Muscle layer of colon (tissue), 2 donors: ENCODE data around the gene RMND5B.
"Not testable (repeated sequence)": the region's sequence is repeated elsewhere in the genome, so short reads cannot be mapped to it uniquely, and the experiment has no call there.

Source experiments
- H3K27ac ChIP-seq: one replicate; pipeline ENCODE4 v1.7.0; 2013; ENCODE audit warnings: low read depth, mild to moderate bottlenecking, low read length, moderate library complexity
- H3K27me3 ChIP-seq, 2 donors: one replicate each; pipeline ENCODE4 v1.7.0; 2013; ENCODE audit warnings: low read length in 2 of 2, mild to moderate bottlenecking in 2 of 2; ENCODE audit not compliant: insufficient read depth in 2 of 2, control insufficient read depth in 1 of 2
- H3K36me3 ChIP-seq: one replicate; pipeline ENCODE4 v1.7.0; 2013; ENCODE audit warnings: mild to moderate bottlenecking, low read length; ENCODE audit not compliant: insufficient read depth
- H3K4me1 ChIP-seq: one replicate; pipeline ENCODE4 v1.7.0; 2013; ENCODE audit warnings: mild to moderate bottlenecking, low read length; ENCODE audit not compliant: insufficient read depth
- H3K4me3 ChIP-seq, 2 donors: one replicate each; pipeline ENCODE4 v1.7.0; 2013; ENCODE audit warnings: low read length in 2 of 2, low read depth in 1 of 2, mild to moderate bottlenecking in 1 of 2, moderate library complexity in 1 of 2
- H3K9ac ChIP-seq: one replicate; pipeline ENCODE4 v1.7.0; 2013; ENCODE audit warnings: low read length
- H3K9me3 ChIP-seq: one replicate; pipeline ENCODE4 v1.7.0; 2013; ENCODE audit warnings: mild to moderate bottlenecking, low read length
- donor health status: abdominal sarcoma.
- donor health status: Adenocarcinoma of cecum.

Gene RMND5B, protein sequence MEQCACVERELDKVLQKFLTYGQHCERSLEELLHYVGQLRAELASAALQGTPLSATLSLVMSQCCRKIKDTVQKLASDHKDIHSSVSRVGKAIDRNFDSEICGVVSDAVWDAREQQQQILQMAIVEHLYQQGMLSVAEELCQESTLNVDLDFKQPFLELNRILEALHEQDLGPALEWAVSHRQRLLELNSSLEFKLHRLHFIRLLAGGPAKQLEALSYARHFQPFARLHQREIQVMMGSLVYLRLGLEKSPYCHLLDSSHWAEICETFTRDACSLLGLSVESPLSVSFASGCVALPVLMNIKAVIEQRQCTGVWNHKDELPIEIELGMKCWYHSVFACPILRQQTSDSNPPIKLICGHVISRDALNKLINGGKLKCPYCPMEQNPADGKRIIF

DNA sequence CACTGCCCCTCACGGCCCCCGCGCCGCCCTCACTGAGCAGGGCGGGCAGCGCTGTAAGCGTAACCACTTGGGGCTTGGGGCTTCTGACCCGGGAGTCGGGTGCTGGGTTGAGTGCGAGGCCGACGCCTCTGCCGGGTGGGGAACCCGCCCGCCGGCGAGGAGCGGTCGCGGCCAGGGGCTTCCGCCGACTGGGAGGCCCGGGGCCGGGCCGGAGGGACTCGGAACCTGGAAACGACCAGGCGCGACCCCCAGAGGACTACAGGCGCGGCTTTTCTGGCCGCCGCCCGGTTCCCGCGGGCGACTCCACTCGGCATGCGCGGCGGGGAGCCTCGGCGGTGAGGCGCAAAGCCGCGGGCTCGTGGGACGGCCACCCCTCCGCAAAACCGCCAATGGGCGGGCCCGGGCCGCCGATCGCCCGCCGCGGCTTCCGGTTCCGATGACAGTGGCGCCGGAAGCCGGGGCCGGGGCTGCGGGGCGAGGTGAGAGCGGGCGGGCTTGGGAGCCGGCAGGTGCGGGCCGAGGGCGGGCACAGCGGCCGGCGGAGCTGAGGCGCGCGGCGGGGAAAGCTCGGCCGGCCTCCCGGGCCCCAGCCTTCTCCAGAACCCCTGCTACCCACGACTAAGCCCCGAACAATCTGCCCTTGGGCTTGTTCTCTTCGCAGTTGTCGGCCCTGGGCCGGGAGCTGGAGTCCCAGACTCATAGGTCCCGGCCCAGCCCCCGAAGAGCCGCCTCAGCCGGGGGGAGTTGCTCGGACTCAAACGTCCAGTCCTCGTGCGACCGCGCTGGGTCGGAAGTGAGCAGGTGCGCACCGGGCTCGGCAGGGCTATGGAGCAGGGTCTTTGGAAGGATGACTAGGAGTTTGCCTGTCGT, at the start of gene RMND5B:
Gene RMND5B (plus strand): TSS at position 439 of the 870 bp plus-strand sequence. CDS start 7,106 bp downstream, outside the sequence.
- Histone ChIP-seq H3K27me3 (no peaks in the 10 kb centered on the region), H3K9me3 (no peaks in the 10 kb centered on the region), H3K4me3 (peak within 1 kb of the TSS; percentile 74 to 97), H3K27ac (peak within 1 kb of the TSS; percentile 92), H3K36me3 (peaks cover 14% of the 10 kb centered on the region), H3K4me1 (peaks cover 11% of the 10 kb centered on the region), H3K9ac (peak within 1 kb of the TSS; percentile 68)

- no peaks in the 10 kb centered on the region for H3K4me1 ChIP-seq
- no peaks in the 10 kb centered on the region for H3K36me3 ChIP-seq
- H3K9ac ChIP-seq = no peak overlapping the region
- no peak overlapping the region for H3K4me3 ChIP-seq
- no peak overlapping the region for H3K27ac ChIP-seq
- no peaks in the 10 kb centered on the region for H3K9me3 ChIP-seq
- H3K27me3 ChIP-seq = peaks cover 0 to 7% of the 10 kb centered on the region in 2 donors
Measured at GRCh38 chr5:178081571-178082243, 49.1 kb upstream of the RMND5B start.

DNA sequence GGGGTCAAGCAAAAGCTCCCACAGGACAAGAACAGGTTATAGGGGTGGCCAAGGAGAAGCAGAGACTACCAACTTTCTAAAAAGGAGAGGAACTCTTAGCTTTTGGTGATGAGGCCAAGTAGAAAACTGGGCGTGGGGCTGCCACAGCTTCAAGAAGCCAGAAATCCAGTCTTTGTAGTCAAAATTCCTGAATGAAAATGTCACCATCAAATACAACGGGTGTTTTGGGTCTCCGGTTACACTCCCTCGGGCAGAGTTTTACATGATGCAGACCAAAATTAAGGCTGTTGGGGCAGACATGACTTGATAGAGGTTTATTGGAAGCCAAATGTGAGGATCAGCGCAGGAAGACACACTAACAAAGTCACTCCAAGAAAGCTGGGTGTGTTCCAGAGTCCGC, 46.9 kb upstream of the RMND5B start:
- no peak overlapping the region for H3K27ac ChIP-seq

GRCh38 chr5:178085316-178085715, 45.5 kb upstream of the RMND5B start:
- H3K9me3 ChIP-seq = no peaks in the 10 kb centered on the region
- H3K27me3 ChIP-seq = peaks cover 0 to 7% of the 10 kb centered on the region in 2 donors
- no peaks in the 10 kb centered on the region for H3K36me3 ChIP-seq
- no peaks in the 10 kb centered on the region for H3K4me1 ChIP-seq
- no peak overlapping the region for H3K27ac ChIP-seq
- no peak overlapping the region for H3K9ac ChIP-seq
- H3K4me3 ChIP-seq = no peak overlapping the region

More for the DNA sequence above, 46.9 kb upstream of the RMND5B start:
- Histone ChIP-seq H3K9me3 (no peaks in the 10 kb centered on the region), H3K4me1 (no peaks in the 10 kb centered on the region), H3K36me3 (no peaks in the 10 kb centered on the region), H3K4me3 (no peak overlapping the region), H3K27me3 (peaks cover 0 to 7% of the 10 kb centered on the region in 2 donors), H3K9ac (no peak overlapping the region)

DNA sequence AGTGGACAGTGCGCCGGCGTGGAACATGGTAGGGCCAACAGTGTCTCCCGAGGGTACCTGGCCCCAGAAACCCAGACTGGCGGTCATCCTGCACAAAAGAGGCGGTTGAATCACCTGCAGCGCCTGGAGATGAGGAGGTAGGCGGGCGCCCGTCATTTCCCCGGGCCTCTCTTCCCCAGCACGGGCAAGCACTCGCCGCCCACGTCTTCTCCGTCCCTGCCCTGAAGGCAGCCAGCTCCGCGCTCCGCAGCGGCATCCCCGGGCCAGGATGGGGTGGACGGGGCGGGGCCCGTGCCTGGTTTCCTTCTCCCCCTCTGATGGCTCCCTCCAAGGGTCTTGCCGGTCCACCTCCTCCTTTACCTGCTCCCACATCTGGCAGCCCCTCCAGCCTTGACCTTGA, 44.5 kb upstream of the RMND5B start:
- H3K4me3 ChIP-seq = no peak overlapping the region
- peaks cover 0 to 7% of the 10 kb centered on the region in 2 donors for H3K27me3 ChIP-seq
- no peak overlapping the region for H3K27ac ChIP-seq
- H3K9ac ChIP-seq = no peak overlapping the region
- H3K4me1 ChIP-seq = no peaks in the 10 kb centered on the region
- no peaks in the 10 kb centered on the region for H3K36me3 ChIP-seq
- H3K9me3 ChIP-seq = no peaks in the 10 kb centered on the region

- not testable (repeated sequence) for H3K9me3 ChIP-seq, H3K27ac ChIP-seq, H3K4me1 ChIP-seq, H3K27me3 ChIP-seq, H3K9ac ChIP-seq, H3K4me3 ChIP-seq, H3K36me3 ChIP-seq
Measured at GRCh38 chr5:178087199-178087598, 43.6 kb upstream of the RMND5B start.

DNA sequence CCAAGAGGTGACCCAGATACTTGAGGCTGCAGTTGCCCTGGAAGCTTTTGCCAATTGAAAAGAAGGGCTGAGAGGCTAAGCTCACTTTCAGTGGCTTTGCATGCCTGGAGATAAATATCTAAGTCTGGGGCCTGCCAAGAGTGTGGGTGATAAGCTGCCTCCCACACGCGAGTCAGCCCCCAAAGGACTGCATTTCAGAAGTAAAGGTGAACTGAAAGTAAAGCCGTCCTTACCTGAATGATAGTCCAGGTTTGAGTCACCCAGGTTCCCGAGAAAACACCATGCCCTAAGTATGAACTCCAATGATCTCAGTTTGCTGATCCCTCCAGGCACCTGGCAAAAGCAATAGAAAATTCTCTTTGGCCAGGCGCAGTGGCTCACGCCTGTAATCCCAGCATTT, 40.0 kb upstream of the RMND5B start:
- no peaks in the 10 kb centered on the region for H3K36me3 ChIP-seq
- H3K4me1 ChIP-seq = no peaks in the 10 kb centered on the region
- H3K4me3 ChIP-seq = no peak overlapping the region
- H3K9me3 ChIP-seq = no peaks in the 10 kb centered on the region
- no peak overlapping the region for H3K27ac ChIP-seq
- no peak overlapping the region for H3K9ac ChIP-seq
- peaks cover 0 to 7% of the 10 kb centered on the region in 2 donors for H3K27me3 ChIP-seq

DNA sequence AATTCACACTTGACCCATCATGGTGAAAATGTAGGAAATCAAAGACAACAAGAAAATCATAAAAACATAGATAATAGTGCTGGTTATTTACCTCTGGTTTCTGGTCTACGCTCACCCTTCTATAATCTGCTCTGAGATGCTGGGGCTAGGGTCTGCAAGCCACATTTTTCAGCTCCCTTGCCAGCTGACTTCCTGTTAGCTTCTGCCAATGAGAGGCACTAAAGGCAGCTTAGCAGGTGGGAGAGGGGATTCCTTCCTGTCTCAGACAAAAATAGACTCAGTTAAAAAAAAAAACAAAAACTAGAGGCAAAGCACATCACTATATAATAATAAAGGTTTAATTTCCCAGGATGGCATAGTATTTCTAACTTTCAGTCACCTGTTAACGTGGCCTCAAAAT, 37.7 kb upstream of the RMND5B start:
- no peaks in the 10 kb centered on the region for H3K36me3 ChIP-seq
- H3K9me3 ChIP-seq = no peaks in the 10 kb centered on the region
- H3K9ac ChIP-seq = no peak overlapping the region
- no peak overlapping the region for H3K27ac ChIP-seq
- no peaks in the 10 kb centered on the region for H3K4me1 ChIP-seq
- H3K27me3 ChIP-seq = no peaks in the 10 kb centered on the region
- H3K4me3 ChIP-seq = no peak overlapping the region

DNA sequence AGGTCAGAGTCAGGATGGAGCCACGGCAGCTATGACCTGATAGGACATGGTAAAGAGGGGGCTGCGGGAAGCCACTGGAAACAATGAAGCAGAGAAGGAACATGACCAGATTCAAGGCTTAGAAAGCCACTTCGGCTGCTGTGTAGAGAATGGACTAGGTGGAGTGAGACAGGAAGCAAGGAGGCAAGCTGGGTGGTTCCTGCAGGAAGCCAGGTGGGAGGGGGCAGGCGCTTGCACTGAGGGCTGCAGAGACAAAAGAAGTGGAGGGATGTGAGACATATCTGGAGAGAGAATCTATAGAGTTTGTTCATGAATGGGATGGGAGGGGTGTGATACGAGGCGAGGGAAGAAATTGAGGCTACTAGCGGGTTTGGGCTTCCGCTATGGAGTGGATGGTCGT, 36.5 kb upstream of the RMND5B start:
- H3K4me3 ChIP-seq = no peak overlapping the region
- H3K36me3 ChIP-seq = no peaks in the 10 kb centered on the region
- H3K27me3 ChIP-seq = no peaks in the 10 kb centered on the region
- no peaks in the 10 kb centered on the region for H3K4me1 ChIP-seq
- H3K27ac ChIP-seq = no peak overlapping the region
- no peak overlapping the region for H3K9ac ChIP-seq
- no peaks in the 10 kb centered on the region for H3K9me3 ChIP-seq

- no peak overlapping the region for H3K4me3 ChIP-seq
- no peak overlapping the region for H3K27ac ChIP-seq
- no peaks in the 10 kb centered on the region for H3K36me3 ChIP-seq
- H3K4me1 ChIP-seq = no peaks in the 10 kb centered on the region
- H3K27me3 ChIP-seq = no peaks in the 10 kb centered on the region
- no peak overlapping the region for H3K9ac ChIP-seq
- no peaks in the 10 kb centered on the region for H3K9me3 ChIP-seq
Measured at GRCh38 chr5:178098685-178099084, 32.1 kb upstream of the RMND5B start.

GRCh38 chr5:178103612-178104011, 27.2 kb upstream of the RMND5B start:
- no peak overlapping the region for H3K4me3 ChIP-seq
- no peaks in the 10 kb centered on the region for H3K9me3 ChIP-seq
- H3K27ac ChIP-seq = no peak overlapping the region

More at GRCh38 chr5:178103612-178104011, 27.2 kb upstream of the RMND5B start:
- Histone ChIP-seq H3K36me3 (no peaks in the 10 kb centered on the region), H3K9ac (no peak overlapping the region), H3K4me1 (no peaks in the 10 kb centered on the region), H3K27me3 (no peaks in the 10 kb centered on the region)
